HepG2 (cell line): Measurements from ENCODE around the gene ANKRD40. TPM values are rescaled to one million over a fixed set of nuclear protein-coding genes. Genes with fewer than 3 reads are reported as not detected.

ENCODE experiments used
- AGO2 ChIP-seq: fragments of 200-400 bp; formaldehyde crosslinking; optimal IDR thresholded peaks from 2 replicates; pipeline ENCODE3; 2017; ENCODE audit warnings: mild to moderate bottlenecking, low read depth, low read length, moderate library complexity
- CERS6 ChIP-seq: sonication (generic); formaldehyde crosslinking; IDR thresholded peaks from 2 replicates; pipeline ENCODE4 v1.5.0; 2020; ENCODE audit warnings: missing genetic modification reagents
- CHD4 ChIP-seq: fragments of 200-600 bp; sonication (generic); IDR thresholded peaks from 2 replicates; pipeline ENCODE4 v1.7.0; 2017; ENCODE audit warnings: mild to moderate bottlenecking, low read length, borderline replicate concordance
- CREB3 ChIP-seq: sonication (generic); formaldehyde crosslinking; IDR thresholded peaks from 2 replicates; pipeline ENCODE4 v1.5.0; 2020; ENCODE audit warnings: missing genetic modification reagents
- ERF ChIP-seq: IDR thresholded peaks from 2 replicates; pipeline ENCODE4 v1.6.1; 2018; ENCODE audit warnings: missing biosample characterization, missing genetic modification reagents
- HMGXB4 ChIP-seq, 2 experiments: sonication (generic) in 1 of 2; formaldehyde crosslinking in 1 of 2; IDR thresholded peaks; 2 replicates each; pipeline versions ENCODE4 v1.4.0 to v1.6.1; 2018 to 2020; ENCODE audit warnings: missing genetic modification reagents in 2 of 2, borderline replicate concordance in 1 of 2, low read depth in 1 of 2, mild to moderate bottlenecking in 1 of 2, missing biosample characterization in 1 of 2
- HNRNPLL ChIP-seq: fragments of 200-400 bp; formaldehyde crosslinking; IDR thresholded peaks from 2 replicates; pipeline ENCODE4 v1.6.1; 2017; ENCODE audit warnings: mild to moderate bottlenecking, low read depth, low read length; ENCODE audit not compliant: poor library complexity, severe bottlenecking
- KDM5A ChIP-seq: fragments of 200-600 bp; sonication (generic); IDR thresholded peaks from 2 replicates; pipeline ENCODE4 v1.7.0; 2018; ENCODE audit warnings: antibody characterized with exemption, mild to moderate bottlenecking, low read length, borderline replicate concordance
- KLF9 ChIP-seq: IDR thresholded peaks from 2 replicates; pipeline ENCODE4 v1.6.1; 2016; ENCODE audit warnings: low read depth
- NFKBIZ ChIP-seq: IDR thresholded peaks from 2 replicates; pipeline ENCODE4 v1.6.1; 2018; ENCODE audit warnings: missing genetic modification reagents, missing compliant biosample characterization
- NR0B2 ChIP-seq: sonication (generic); formaldehyde crosslinking; IDR thresholded peaks from 2 replicates; pipeline ENCODE4 v1.4.0; 2020; ENCODE audit warnings: mild to moderate bottlenecking, missing genetic modification reagents
- NR2F6 ChIP-seq, 2 experiments: IDR thresholded peaks; 2 replicates each; pipeline ENCODE4 v1.6.1; 2016; ENCODE audit warnings: antibody characterized with exemption in 1 of 2, mild to moderate bottlenecking in 1 of 2
- SMAD3 ChIP-seq: sonication (generic); formaldehyde crosslinking; IDR thresholded peaks from 2 replicates; pipeline ENCODE4 v1.4.0; 2020; ENCODE audit warnings: missing genetic modification reagents
- TP53 ChIP-seq: sonication (generic); formaldehyde crosslinking; conservative IDR thresholded peaks from 2 replicates; pipeline ENCODE4 v1.4.0; 2020; ENCODE audit warnings: missing genetic modification reagents
- XBP1 ChIP-seq: sonication (generic); formaldehyde crosslinking; IDR thresholded peaks from 2 replicates; pipeline ENCODE4 v1.5.0; 2020; ENCODE audit warnings: missing genetic modification reagents
- ZNF234 ChIP-seq: sonication (generic); formaldehyde crosslinking; conservative IDR thresholded peaks from 2 replicates; pipeline ENCODE4 v1.5.1; 2020; ENCODE audit warnings: mild to moderate bottlenecking, missing genetic modification reagents
- ZNF441 ChIP-seq: sonication (generic); formaldehyde crosslinking; IDR thresholded peaks from 2 replicates; pipeline ENCODE4 v1.7.0; 2021; ENCODE audit warnings: missing genetic modification reagents, borderline replicate concordance
- ZNF460 ChIP-seq: sonication (generic); formaldehyde crosslinking; IDR thresholded peaks from 2 replicates; pipeline ENCODE4 v1.5.1; 2020; ENCODE audit warnings: missing genetic modification reagents, mild to moderate bottlenecking, borderline replicate concordance
- ZNF484 ChIP-seq: sonication (generic); formaldehyde crosslinking; IDR thresholded peaks from 2 replicates; pipeline ENCODE4 v1.5.1; 2020; ENCODE audit warnings: mild to moderate bottlenecking, low read depth, missing genetic modification reagents, borderline replicate concordance
- ZNF589 ChIP-seq: sonication (generic); formaldehyde crosslinking; conservative IDR thresholded peaks from 2 replicates; pipeline ENCODE4 v1.8.0; 2022; ENCODE audit warnings: mild to moderate bottlenecking, moderate library complexity, missing genetic modification reagents
- ZNF720 ChIP-seq: sonication (generic); formaldehyde crosslinking; IDR thresholded peaks from 2 replicates; pipeline ENCODE4 v1.4.0; 2020; ENCODE audit warnings: missing genetic modification reagents
- ZNF75D ChIP-seq: sonication (generic); formaldehyde crosslinking; IDR thresholded peaks from 2 replicates; pipeline ENCODE4 v1.8.1; 2023; ENCODE audit warnings: missing genetic modification reagents, mild to moderate bottlenecking, borderline replicate concordance
- ZNF776 ChIP-seq: sonication (generic); formaldehyde crosslinking; IDR thresholded peaks from 2 replicates; pipeline ENCODE4 v1.4.0; 2020; ENCODE audit warnings: mild to moderate bottlenecking, missing genetic modification reagents
- ZNF777 ChIP-seq: sonication (generic); formaldehyde crosslinking; IDR thresholded peaks from 2 replicates; pipeline ENCODE4 v1.4.0; 2020; ENCODE audit warnings: missing genetic modification reagents
- ZNF883 ChIP-seq: sonication (generic); formaldehyde crosslinking; IDR thresholded peaks from 2 replicates; pipeline ENCODE4 v1.5.1; 2020; ENCODE audit warnings: mild to moderate bottlenecking, missing genetic modification reagents; ENCODE audit errors: not compliant biosample characterization
- ZSCAN21 ChIP-seq: sonication (generic); formaldehyde crosslinking; IDR thresholded peaks from 2 replicates; pipeline ENCODE4 v1.8.0; 2022; ENCODE audit warnings: mild to moderate bottlenecking, missing genetic modification reagents, moderate library complexity, borderline replicate concordance
- polyA plus RNA-seq, 8 experiments: library from polyadenylated mRNA; depleted of rRNA in 3 of 8; stranded (reverse) in 7 of 8; unstranded in 1 of 8; fragments of >200 nt; fragmentation: Illumina TruSeq in 4 of 8; extraction: Trizol in 4 of 8; gene quantifications; 2 replicates each; pipeline versions ENCODE4 v1.2.1 to v1.2.3, GENCODE V29; 2011 to 2016; ENCODE audit warnings: low read depth in 4 of 8, missing spikeins in 1 of 8, mixed read lengths in 1 of 8; ENCODE audit not compliant: insufficient read depth in 1 of 8
- total RNA-seq, 5 experiments: library from RNA; depleted of rRNA; stranded (reverse); fragments of >200 nt; fragmentation: Illumina TruSeq; extraction: Trizol; gene quantifications; 2 replicates each; pipeline ENCODE4 v1.2.3, GENCODE V29; 2016; ENCODE audit warnings: low read depth in 1 of 5

The ANKRD40 gene
- total and polyA plus RNA-seq, 2 of the 13 experiments (the other 11 are each of a cell fraction or from before 2014, with no cell fraction given): 35.0 to 46.4 TPM

GRCh38 chr17:50684612-50685333, 22.9 kb downstream of the ANKRD40 start (continued):
- TF ChIP-seq NR2F6 (IDR thresholded peaks at IDR 0.05) (peak; percentile 99), NR2F6 (CRISPR knock-in tag; IDR thresholded peaks at IDR 0.05) (peak; percentile 99), ZNF484 (CRISPR knock-in tag) (no peak), CERS6 (no peak), XBP1 (0 out of 2 replicates have a peak, but pooled peaks have one; percentile 16), AGO2 (peak; percentile 54), NFKBIZ (peak; percentile 86; the same call in 1 of the 2 replicates), KLF9 (CRISPR knock-in tag) (peak; percentile 72), ZNF589 (CRISPR knock-in tag) (peak; percentile 96), ZNF75D (CRISPR knock-in tag) (0 out of 2 replicates have a peak, but pooled peaks have one; percentile 10), ZNF776 (CRISPR knock-in tag) (no peak), ERF (CRISPR knock-in tag) (peak; percentile 99), NR0B2 (peak; percentile 85; the same call in 1 of the 2 replicates), KDM5A (no peak; the same call in 1 of the 2 replicates), ZNF234 (CRISPR knock-in tag) (no peak), ZSCAN21 (CRISPR knock-in tag) (peak; percentile 95; the same call in 1 of the 2 replicates), ZNF720 (CRISPR knock-in tag) (no peak), CHD4 (peak; percentile 95), ZNF441 (CRISPR knock-in tag) (peak; percentile 45; the same call in 1 of the 2 replicates), ZNF777 (no peak), SMAD3 (peak; percentile 98; the same call in 1 of the 2 replicates), ZNF460 (CRISPR knock-in tag) (peak; percentile 48; the same call in 1 of the 2 replicates), HNRNPLL (peak; percentile 32), TP53 (CRISPR knock-in tag) (peak; percentile 16; the same call in 1 of the 2 replicates), ZNF883 (peak; percentile 57), HMGXB4 (CRISPR knock-in tag; IDR thresholded peaks at IDR 0.05; ENCODE audit: borderline replicate concordance in 1 of 2, low read depth in 1 of 2) (peak; percentile 89 to 92), CREB3 (CRISPR knock-in tag) (peak; percentile 29; the same call in 1 of the 2 replicates)
